Upper lobe of left lung (tissue), 4 donors: ENCODE measurements around the gene BACE1-AS.

ENCODE experiments used
- EP300 ChIP-seq, 4 donors: sonication (generic); formaldehyde crosslinking; IDR thresholded peaks; one replicate each; pipeline ENCODE4 v1.5.1; 2017; ENCODE audit warnings: antibody characterized with exemption in 4 of 4, control low read depth in 2 of 4
- TF ChIP-seq, protein P1 (sequence below), 6 experiments: fragments of 450-650 bp in 4 of 6; fragments of 200-600 bp in 2 of 6; sonication (generic) in 2 of 6; IDR thresholded peaks; one replicate each; pipeline ENCODE4 v1.5.1; 2016 to 2019; ENCODE audit warnings: antibody characterized with exemption in 6 of 6

DNA sequence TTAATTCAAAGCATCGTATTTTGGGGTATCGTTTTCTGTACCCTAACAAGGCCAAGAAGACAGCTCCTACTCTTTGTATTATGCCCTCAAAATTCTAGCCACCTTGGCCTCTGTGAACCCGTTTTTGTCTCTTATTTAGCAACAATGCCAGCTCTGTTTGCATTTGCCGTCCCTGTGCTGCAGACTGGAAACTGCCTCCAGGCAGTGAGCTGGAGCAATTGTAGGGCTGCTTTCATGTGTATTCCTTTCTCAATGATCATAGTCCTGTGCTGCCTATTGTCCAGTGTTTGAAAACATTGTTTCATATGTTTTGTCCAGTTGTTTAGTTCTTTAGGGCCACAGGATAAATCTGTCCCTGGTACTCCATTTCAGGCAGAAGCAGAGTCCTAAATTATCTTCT is 19.9 kb upstream of the BACE1-AS start:
- TF ChIP-seq, protein P1, sequence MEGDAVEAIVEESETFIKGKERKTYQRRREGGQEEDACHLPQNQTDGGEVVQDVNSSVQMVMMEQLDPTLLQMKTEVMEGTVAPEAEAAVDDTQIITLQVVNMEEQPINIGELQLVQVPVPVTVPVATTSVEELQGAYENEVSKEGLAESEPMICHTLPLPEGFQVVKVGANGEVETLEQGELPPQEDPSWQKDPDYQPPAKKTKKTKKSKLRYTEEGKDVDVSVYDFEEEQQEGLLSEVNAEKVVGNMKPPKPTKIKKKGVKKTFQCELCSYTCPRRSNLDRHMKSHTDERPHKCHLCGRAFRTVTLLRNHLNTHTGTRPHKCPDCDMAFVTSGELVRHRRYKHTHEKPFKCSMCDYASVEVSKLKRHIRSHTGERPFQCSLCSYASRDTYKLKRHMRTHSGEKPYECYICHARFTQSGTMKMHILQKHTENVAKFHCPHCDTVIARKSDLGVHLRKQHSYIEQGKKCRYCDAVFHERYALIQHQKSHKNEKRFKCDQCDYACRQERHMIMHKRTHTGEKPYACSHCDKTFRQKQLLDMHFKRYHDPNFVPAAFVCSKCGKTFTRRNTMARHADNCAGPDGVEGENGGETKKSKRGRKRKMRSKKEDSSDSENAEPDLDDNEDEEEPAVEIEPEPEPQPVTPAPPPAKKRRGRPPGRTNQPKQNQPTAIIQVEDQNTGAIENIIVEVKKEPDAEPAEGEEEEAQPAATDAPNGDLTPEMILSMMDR (IDR thresholded peaks at IDR 0.05) = no peak
- no peak for TF ChIP-seq EP300 (IDR thresholded peaks at IDR 0.05)
